Measurements from ENCODE around the gene NKAIN1. TPM values are rescaled to one million over a fixed set of nuclear protein-coding genes. Genes with fewer than 3 reads are reported as not detected.
"Not testable (repeated sequence)": the region's sequence is repeated elsewhere in the genome, so short reads cannot be mapped to it uniquely, and the experiment has no call there.

Gene NKAIN1
- total and polyA plus RNA-seq, 10 donors = 0.08 TPM; not detected in 9

GRCh38 chr1:31272369-31272768 lies 32.7 kb upstream of the NKAIN1 start:
- H3K27me3 ChIP-seq (replicated peaks in 1 of 7) = no peaks in the 10 kb centered on the region
- no peaks in the 10 kb centered on the region for H3K4me1 ChIP-seq
- no peak overlapping the region for H3K27ac ChIP-seq
- peaks cover 3 to 100% (median 82%) of the 10 kb centered on the region in 6 donors for H3K36me3 ChIP-seq
- no peaks in the 10 kb centered on the region for H3K9me3 ChIP-seq
- 80 to 88% (median 81%) methylated on average over 3 of the region's 3 CpGs for WGBS, 5 donors
- intact Hi-C loops (cut with DNase I; ENCODE audit: low total_unique reads) = no loop called here
- no peak for DNase-seq
- TF ChIP-seq POLR2A (IDR thresholded peaks at IDR 0.05) (no peak), CTCF (IDR thresholded peaks at IDR 0.05 in 8 of 11, conservative IDR thresholded peaks at IDR 0.05 in 3 of 11) (no peak), POLR2AphosphoS5 (IDR thresholded peaks at IDR 0.05) (no peak)
- H3K4me3 ChIP-seq = no peak overlapping the region

GRCh38 chr1:31266547-31266946 lies 26.9 kb upstream of the NKAIN1 start:
- Histone ChIP-seq H3K27ac (no peak overlapping the region), H3K9me3 (no peaks in the 10 kb centered on the region), H3K27me3 (replicated peaks in 1 of 7) (no peaks in the 10 kb centered on the region), H3K4me1 (no peaks in the 10 kb centered on the region), H3K4me3 (no peak overlapping the region), H3K36me3 (peaks cover 3 to 100% (median 93%) of the 10 kb centered on the region in 6 donors)
- 96 to 100% (median 98%) methylated on average over 2 of the region's 2 CpGs for WGBS, 5 donors
- DNase-seq = no peak
- intact Hi-C loops (cut with DNase I; ENCODE audit: low total_unique reads) = no loop called here
- TF ChIP-seq CTCF (IDR thresholded peaks at IDR 0.05 in 8 of 11, conservative IDR thresholded peaks at IDR 0.05 in 3 of 11) (no peak), POLR2AphosphoS5 (IDR thresholded peaks at IDR 0.05) (no peak), POLR2A (IDR thresholded peaks at IDR 0.05) (no peak)

DNA sequence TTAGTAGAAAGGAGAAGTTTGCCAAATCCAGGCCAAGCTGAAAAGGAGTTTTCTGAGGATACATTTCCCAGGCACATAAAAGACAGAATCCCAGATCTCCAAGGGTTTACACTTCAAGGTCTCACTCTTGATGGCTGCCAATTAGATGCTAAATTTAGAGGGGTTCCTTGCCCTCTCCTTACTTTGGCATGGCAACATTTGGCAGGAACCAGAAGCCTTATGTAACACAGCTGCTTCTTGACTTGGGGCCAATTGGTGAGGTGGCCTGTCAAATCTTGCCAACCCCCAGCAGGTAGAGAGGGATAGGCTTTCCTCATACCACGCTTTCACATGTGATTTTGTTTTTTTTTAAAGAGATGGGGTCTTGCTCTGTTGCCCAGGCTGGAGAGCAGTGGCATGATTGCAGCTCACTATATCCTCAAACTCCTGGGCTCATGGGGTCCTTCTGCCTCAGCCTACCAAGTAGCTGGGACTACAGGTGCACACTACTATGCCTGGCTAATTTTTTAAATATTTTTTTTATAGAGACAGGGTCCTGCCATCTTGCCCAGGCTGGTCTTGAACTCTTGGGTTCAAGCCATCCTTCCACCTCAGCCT lies 25.2 kb upstream of the NKAIN1 start:
- intact Hi-C loops (cut with DNase I; ENCODE audit: low total_unique reads) = no loop called here
- Histone ChIP-seq H3K27ac (no peak overlapping the region), H3K4me1 (no peaks in the 10 kb centered on the region), H3K4me3 (no peak overlapping the region), H3K27me3 (replicated peaks in 1 of 7) (no peaks in the 10 kb centered on the region), H3K9me3 (no peaks in the 10 kb centered on the region), H3K36me3 (peaks cover 0 to 100% (median 92%) of the 10 kb centered on the region in 6 donors)
- TF ChIP-seq POLR2AphosphoS5 (IDR thresholded peaks at IDR 0.05) (no peak), POLR2A (IDR thresholded peaks at IDR 0.05) (no peak), CTCF (IDR thresholded peaks at IDR 0.05 in 8 of 11, conservative IDR thresholded peaks at IDR 0.05 in 3 of 11) (no peak)
- no peak for DNase-seq
- WGBS, 5 donors = 91 to 100% (median 96%) methylated on average over 1 of the region's 1 CpG

DNA sequence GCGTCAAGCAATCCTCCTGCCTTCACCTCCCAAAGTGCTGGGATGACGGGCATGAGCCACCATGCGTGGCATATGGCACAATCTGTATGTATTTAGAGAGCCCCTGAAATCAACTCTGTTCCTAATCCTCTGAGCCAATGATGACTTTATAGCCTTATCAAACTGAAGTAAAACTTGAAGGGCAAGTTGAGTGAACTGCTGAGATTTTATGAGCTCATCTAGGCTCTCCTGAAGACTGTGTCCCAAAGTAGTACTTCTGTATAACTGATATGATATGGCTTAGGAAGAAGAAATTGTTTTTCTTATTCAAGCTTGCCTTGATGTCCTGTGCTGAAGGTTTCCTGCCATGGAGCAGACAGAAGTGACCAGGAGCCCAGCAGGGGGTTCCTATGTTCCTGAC lies 23.7 kb upstream of the NKAIN1 start:
- H3K36me3 ChIP-seq = peaks cover 0 to 100% (median 94%) of the 10 kb centered on the region in 6 donors
- intact Hi-C loops (cut with DNase I; ENCODE audit: low total_unique reads) = no loop called here
- no peak for DNase-seq

GRCh38 chr1:31262393-31262792 lies 22.7 kb upstream of the NKAIN1 start:
- H3K4me1 ChIP-seq; DNase-seq; H3K27ac ChIP-seq; H3K9me3 ChIP-seq; intact Hi-C loops (cut with DNase I; ENCODE audit: low total_unique reads); H3K4me3 ChIP-seq; H3K27me3 ChIP-seq (replicated peaks in 1 of 7): not testable (repeated sequence)
- WGBS, 5 donors = 92 to 97% (median 94%) methylated on average over 5 of the region's 5 CpGs
- peaks cover 0 to 100% (median 94%) of the 10 kb centered on the region in 6 donors for H3K36me3 ChIP-seq

More for the DNA sequence above, 23.7 kb upstream of the NKAIN1 start:
- Histone ChIP-seq H3K27ac (no peak overlapping the region), H3K4me1 (no peaks in the 10 kb centered on the region), H3K27me3 (replicated peaks in 1 of 7) (no peaks in the 10 kb centered on the region), H3K9me3 (no peaks in the 10 kb centered on the region), H3K4me3 (no peak overlapping the region)
- TF ChIP-seq POLR2AphosphoS5 (IDR thresholded peaks at IDR 0.05) (no peak), CTCF (IDR thresholded peaks at IDR 0.05 in 8 of 11, conservative IDR thresholded peaks at IDR 0.05 in 3 of 11) (no peak), POLR2A (IDR thresholded peaks at IDR 0.05) (no peak)
- WGBS, 5 donors = 96 to 100% (median 99%) methylated on average over 3 of the region's 3 CpGs
